Breast epithelium (tissue), 3 donors: ENCODE results near the gene SMARCAL1.

Experiments used
- CTCF ChIP-seq, 3 donors: fragments of 450-650 bp; IDR thresholded peaks; one replicate each; pipeline ENCODE4 v1.5.1; 2016 to 2017; ENCODE audit warnings: antibody characterized with exemption in 3 of 3, mild to moderate bottlenecking in 3 of 3, moderate library complexity in 3 of 3
- POLR2A ChIP-seq: fragments of 450-650 bp; IDR thresholded peaks from one replicate; pipeline ENCODE4 v1.6.1; 2016; ENCODE audit warnings: antibody characterized with exemption, mild to moderate bottlenecking, moderate library complexity

- TF ChIP-seq POLR2A = no peak
- TF ChIP-seq CTCF (IDR thresholded peaks at IDR 0.05) = no peak
These were observed 113.7 kb downstream of the SMARCAL1 start for GRCh38 chr2:216525972-216526371.
